Lower leg skin (tissue), 4 donors: ENCODE results near the gene LRRC53. TPM values are rescaled to one million over a fixed set of nuclear protein-coding genes. Genes with fewer than 3 reads are reported as not detected.

Experiments
- DNase-seq, 2 donors: peaks; one replicate each; pipeline ENCODE4 v3.0.0-alpha.2; 2019; ENCODE audit warnings: low spot score in 2 of 2
- H3K4me3 ChIP-seq: fragments of 200-600 bp; sonication (generic); 2 replicates; pipeline ENCODE4 v1.5.1; 2017; ENCODE audit warnings: mild to moderate bottlenecking, low read depth; ENCODE audit not compliant: poor library complexity, severe bottlenecking
- CTCF ChIP-seq, 3 donors: fragments of 450-650 bp; IDR thresholded peaks; one replicate each; pipeline ENCODE4 v1.5.1; 2016; ENCODE audit warnings: antibody characterized with exemption in 3 of 3, mild to moderate bottlenecking in 3 of 3, moderate library complexity in 2 of 3
- POLR2A ChIP-seq, 2 donors: fragments of 450-650 bp; IDR thresholded peaks; one replicate each; pipeline ENCODE4 v1.6.1; 2016 to 2017; ENCODE audit warnings: antibody characterized with exemption in 2 of 2, mild to moderate bottlenecking in 1 of 2, moderate library complexity in 1 of 2
- WGBS, 2 donors: methylation state at CpG; one replicate each; pipeline ENCODE4 v1.1.5; 2018; 5-methylcytosine and 5-hydroxymethylcytosine counted together
- intact Hi-C: fragments of 100-400 bp; cut with DNase I; formaldehyde crosslinking; loops from one replicate; pipeline ENCODE4 v1.15.0; 2023; ENCODE audit warnings: low total_unique reads
- total RNA-seq, 4 donors: library from RNA; depleted of rRNA; stranded (reverse); fragments of >200 nt; gene quantifications; one replicate each; pipeline ENCODE4 v1.1.0, GENCODE V29; 2016

The LRRC53 gene
- total RNA-seq, 4 donors from 2014 or later: not detected

GRCh38 chr1:74429580-74429979 is 82.8 kb downstream of the LRRC53 start:
- no peak overlapping the region for H3K4me3 ChIP-seq
- TF ChIP-seq CTCF (IDR thresholded peaks at IDR 0.05): no peak
- TF ChIP-seq POLR2A (IDR thresholded peaks at IDR 0.05): no peak
- DNase-seq: no peak
- 56 to 59% methylated on average over 3 of the region's 3 CpGs for WGBS, 2 donors
- intact Hi-C loops: no loop called here

DNA sequence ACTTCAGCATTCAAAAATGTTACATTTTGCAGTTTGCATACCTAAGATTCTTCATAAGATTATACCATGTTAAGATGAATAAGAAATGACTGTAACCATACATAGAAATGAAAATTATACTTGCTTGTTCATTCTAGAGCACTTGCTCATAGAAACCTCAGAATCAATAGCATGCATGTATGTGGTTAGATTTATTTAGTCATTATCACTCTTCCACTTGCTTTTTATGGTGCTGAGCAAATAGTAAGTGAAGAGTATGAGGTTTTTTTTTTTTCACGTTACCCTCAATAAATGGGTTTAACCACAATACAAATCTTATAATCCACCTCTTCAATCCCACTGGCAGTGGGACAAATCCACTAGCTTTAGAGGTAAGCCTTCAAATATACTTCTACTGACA is 84.7 kb downstream of the LRRC53 start:
- TF ChIP-seq CTCF (IDR thresholded peaks at IDR 0.05) (no peak), POLR2A (IDR thresholded peaks at IDR 0.05) (no peak)
- no peak for DNase-seq
- WGBS, 2 donors: 70 to 87% methylated on average over 1 of the region's 1 CpG
- no peak overlapping the region for H3K4me3 ChIP-seq
- intact Hi-C loops: no loop called here

DNA sequence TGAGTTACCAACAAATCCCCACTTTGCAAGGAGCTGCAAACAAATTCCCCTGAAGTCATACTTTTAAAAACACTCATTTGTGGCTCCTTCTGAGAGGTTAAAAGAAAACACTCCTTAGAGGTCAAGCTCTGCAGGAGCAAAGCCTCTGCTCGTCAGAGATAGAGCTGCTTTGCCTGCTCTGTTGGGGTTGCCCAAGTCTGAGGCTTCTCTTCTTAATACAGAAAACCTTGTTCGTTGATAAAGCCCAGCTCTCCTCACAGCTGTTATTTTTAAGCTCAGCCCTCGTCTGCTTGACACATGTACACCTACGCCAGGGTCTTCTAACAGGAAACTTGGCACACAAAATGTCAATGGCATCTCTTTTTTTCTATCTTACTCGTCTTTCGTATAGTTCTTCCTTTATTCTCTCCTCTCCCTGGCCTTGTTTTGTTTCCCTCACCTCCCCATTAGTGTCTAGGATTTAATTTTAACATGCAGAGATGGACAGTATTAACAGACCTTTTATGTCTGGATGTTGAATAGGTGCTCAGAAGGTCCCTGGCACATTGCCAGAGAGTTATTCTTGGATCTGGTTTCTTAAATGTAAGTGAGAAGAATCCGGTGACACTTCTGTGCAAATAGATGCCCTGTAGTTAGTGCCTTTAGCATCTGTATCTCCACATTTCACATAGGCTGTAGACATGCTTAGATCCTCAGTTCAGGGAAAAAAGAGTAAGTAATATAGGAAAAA is 86.0 kb downstream of the LRRC53 start:
- 58% methylated on average over 7 of the region's 7 CpGs for WGBS, 2 donors
- TF ChIP-seq CTCF (IDR thresholded peaks at IDR 0.05) (no peak), POLR2A (IDR thresholded peaks at IDR 0.05) (no peak)
- no peak overlapping the region for H3K4me3 ChIP-seq
- intact Hi-C loops: no loop called here
- DNase-seq: no peak

DNA sequence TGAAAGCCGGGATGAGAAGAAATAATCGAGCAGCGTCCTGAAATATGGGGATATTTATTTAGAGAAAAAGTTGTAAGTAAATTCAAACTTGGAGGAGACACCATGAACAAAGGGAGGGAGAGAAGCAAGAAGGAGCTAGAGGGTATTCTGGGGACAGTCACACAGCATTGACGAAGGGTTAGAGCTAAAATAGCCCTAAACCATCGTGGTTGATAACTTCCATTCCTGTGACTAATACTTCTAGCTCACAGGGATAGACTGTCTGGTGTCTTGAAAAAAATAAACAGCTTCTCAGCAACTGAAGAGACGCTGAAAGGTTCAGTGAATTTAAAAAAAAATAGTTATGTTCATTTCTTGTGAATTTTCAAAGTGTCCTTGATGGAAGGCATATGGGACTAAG is 86.7 kb downstream of the LRRC53 start:
- H3K4me3 ChIP-seq: no peak overlapping the region
- 81 to 83% methylated on average over 6 of the region's 6 CpGs for WGBS, 2 donors
- intact Hi-C loops: no loop called here
- DNase-seq: no peak
- TF ChIP-seq POLR2A (IDR thresholded peaks at IDR 0.05) (no peak), CTCF (IDR thresholded peaks at IDR 0.05) (no peak)

- WGBS, 2 donors: 79 to 83% methylated on average over 2 of the region's 2 CpGs
- TF ChIP-seq CTCF (IDR thresholded peaks at IDR 0.05) (no peak), POLR2A (IDR thresholded peaks at IDR 0.05) (no peak)
- intact Hi-C loops: no loop called here
- no peak overlapping the region for H3K4me3 ChIP-seq
- no peak for DNase-seq
These were observed 88.9 kb downstream of the LRRC53 start for GRCh38 chr1:74423471-74423870.
